HL-60 (cell line): ENCODE results near the gene ANKRD9.

Source experiments
- CTCF ChIP-seq: IDR thresholded peaks from one replicate; pipeline ENCODE4 v1.5.1; 2011; ENCODE audit warnings: low read length, control low read depth, inconsistent platforms; ENCODE audit not compliant: insufficient read depth
- GABPA ChIP-seq: IDR thresholded peaks from 2 replicates; pipeline ENCODE4 v1.6.1; 2012; ENCODE audit warnings: low read depth
- POLR2AphosphoS5 ChIP-seq: IDR thresholded peaks from 2 replicates; pipeline ENCODE4 v1.6.1; 2012; ENCODE audit warnings: low read depth
- REST ChIP-seq: IDR thresholded peaks from 2 replicates; pipeline ENCODE4 v1.6.1; 2012; ENCODE audit warnings: low read depth; ENCODE audit not compliant: insufficient replicate concordance
- SPI1 ChIP-seq: IDR thresholded peaks from 2 replicates; pipeline ENCODE4 v1.6.1; 2012; ENCODE audit warnings: low read depth, mild to moderate bottlenecking, borderline replicate concordance

- TF ChIP-seq CTCF (no peak), POLR2AphosphoS5 (no peak), GABPA (no peak), REST (no peak), SPI1 (no peak)
Observed at GRCh38 chr14:102551995-102552705, 42.6 kb upstream of the ANKRD9 start.
